ENCODE measurements around the gene MAPK10.

Gene MAPK10

DNA sequence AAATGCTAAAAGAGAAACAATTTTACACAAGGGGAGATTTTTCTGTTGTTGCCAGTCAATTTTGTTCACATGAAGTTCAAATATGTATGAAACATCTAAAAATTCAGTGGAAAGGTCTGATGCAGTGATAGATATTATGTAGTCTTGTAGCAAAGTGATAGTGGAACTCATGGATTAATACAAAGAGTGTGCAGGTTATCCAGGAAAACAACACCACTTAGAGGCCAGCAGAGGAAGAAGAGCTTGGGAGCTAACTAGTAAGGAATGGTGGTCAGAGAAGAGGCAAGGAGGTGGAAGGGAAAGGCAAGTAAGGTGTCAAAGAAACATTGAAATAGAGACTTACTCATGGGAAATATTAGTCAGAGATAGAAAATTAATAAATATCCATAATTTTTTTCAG lies 395.6 kb downstream of the MAPK10 start:
- no peak for DNase-seq

DNA sequence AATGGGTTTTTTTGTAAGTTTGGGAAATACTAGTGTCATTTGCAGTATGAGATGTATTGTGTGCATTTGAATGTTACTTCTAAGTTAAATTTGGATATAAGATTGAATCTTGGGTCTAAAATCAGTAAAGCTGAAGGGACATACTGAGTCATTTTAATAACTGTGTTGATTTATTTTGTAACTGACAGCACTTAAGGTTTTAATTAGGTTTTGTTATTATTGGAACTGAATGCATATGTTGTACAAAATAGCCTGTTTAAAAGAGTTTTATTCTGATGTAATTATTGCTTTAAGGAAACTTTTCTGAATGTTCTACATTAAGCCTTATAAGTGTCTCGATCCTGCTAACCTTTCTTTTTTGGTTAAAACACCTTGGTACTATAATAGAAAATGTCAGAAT lies 396.6 kb downstream of the MAPK10 start:
- no peak for DNase-seq

DNA sequence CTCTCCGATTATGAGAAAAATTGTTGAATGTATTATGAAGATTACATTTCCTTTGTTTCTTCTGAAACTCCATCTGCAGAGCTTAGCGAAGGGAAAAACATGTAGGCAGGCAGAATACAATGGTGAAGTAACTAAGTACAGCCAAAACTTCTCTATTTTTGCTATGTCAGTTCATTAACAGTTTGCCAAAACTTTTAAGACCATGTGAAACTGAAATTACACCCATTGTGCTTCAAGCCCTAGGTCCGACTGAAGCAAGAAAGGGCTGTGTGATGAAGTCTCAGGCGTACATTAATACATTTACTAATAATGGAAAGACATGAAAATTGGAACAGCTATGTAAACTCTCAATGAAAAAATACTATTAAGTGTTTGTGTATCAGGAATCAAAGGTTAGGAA lies 398.0 kb downstream of the MAPK10 start:
- no peak for DNase-seq

DNA sequence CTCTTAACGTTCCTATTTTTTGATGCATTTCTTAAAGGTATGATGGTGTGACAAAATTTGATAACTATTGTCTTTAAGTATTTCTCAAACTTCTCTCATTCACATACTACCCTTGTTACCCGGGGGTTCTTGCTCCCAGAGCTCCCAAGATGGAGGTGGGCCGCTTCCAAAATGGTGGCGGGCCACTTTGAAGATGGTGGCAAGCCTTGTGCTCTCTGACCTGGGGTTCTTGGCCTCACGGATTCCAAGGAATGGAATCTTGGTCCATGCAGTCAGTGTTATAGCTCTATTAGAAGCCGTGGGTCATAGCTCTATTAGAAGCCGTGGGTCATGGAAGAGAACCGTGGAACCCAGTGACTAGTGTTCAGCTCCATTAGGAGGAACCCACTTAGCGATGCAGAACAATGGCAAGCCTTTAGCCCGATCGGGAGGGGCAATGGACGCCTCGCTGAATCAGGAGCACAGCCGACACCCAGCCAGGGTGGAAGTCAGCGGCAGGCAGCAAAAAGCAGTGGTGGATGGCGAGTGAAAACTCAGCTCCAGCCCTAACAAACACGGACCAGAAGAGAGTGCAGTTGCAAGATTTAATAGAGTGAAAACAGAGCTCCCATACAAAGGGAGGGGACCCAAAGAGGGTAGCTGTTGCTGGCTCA lies 403.4 kb downstream of the MAPK10 start:
- no peak for DNase-seq

DNA sequence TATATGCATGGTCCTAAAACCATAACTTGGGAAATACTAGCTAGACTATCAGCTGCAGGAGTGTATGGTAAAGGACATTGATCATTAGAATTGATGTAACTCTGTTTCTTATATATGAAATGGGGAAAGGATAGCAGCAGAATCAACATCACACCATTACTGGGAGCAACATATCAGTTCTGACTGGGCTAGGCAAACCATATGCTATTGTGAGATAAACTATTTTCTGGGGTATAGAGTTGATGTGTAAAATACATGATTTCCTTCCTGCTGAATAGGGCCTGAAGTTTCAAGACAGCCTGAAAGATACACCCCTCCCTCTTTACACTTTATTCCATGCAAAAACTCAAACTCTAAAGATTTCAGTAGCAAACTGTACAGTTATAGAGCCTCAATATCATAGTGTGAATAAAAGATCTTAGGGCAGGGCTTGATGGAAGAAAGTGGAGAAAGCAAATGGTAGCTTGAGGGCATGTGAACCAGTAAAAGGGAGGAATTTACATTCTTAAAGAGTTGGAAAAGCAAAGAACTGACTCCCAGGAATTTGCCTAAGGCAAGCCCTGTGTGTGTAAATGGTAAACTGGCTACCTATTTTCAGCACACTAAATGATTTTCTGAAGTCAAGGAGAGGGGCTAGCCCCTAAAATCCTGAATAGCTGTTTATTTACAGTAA lies 404.1 kb downstream of the MAPK10 start:
- no peak for DNase-seq

DNA sequence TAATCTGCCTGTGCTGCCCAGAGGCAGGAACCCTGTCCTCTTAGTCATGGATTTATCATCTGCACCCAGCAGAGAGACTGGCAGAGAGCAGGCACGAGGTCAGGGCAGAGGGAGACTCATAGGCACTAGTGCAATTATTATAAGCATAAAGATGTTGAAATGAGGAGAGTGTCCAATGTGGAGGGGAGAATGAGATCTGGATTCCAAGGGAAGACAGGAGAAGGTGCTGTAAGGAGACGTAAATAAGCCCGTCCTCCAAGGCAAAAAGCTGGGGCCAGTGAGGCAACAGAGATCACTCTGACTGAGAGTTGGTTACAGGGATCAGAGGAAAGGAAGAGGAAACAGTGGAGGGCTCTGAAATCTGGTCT lies 406.2 kb downstream of the MAPK10 start:
- peak; percentile 22 for DNase-seq

DNA sequence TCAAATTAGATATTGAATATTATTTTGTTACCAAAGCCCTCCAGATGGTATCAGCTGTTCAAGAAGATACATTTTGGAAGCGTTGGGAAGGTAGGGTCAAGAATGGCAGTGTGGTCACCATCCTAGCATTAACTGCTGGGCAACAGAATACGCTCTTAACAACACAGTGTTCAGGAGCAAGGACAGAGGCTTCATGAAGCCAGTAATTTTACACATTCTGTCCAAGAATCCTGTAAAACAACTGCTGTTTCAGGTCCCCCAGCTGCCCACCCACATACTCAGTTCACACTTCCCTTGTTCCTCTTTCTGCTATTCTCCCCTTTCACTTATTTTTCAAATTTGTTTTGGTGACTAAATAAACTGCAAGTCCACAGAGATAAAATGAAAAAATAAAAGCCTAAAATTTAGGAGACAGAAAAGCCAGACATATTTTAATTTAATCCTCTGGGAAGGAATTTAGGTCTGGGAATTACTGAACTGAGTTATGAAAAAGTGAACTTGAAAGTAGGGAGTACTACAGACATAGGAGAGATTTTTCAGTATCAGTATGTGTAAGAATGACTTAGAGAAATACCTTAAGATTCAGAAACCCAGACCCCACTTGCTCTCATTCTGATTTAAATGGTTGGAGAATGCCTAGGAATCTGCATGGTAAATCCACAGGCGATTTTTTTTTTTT lies 406.7 kb downstream of the MAPK10 start:
- peak; percentile 11 for DNase-seq

DNA sequence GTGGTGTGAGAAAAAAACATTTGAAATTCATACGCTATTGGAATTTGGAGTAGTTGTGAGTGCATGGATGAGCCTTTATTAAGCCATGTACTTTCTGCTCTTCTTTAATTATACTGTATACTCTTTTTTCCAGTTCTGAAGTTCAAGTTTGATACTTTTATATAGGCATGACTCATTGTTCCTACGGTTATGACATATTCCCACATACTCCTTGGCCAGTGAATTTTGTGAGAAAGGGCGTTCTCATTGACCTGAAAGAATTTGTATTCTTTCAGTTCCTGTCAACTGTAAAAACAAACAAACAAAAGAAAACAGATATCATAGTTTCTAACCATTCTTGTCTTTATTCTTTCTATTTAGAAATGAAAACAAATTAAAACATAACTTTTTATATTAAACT lies 407.3 kb downstream of the MAPK10 start:
- DNase-seq, result no peak

DNA sequence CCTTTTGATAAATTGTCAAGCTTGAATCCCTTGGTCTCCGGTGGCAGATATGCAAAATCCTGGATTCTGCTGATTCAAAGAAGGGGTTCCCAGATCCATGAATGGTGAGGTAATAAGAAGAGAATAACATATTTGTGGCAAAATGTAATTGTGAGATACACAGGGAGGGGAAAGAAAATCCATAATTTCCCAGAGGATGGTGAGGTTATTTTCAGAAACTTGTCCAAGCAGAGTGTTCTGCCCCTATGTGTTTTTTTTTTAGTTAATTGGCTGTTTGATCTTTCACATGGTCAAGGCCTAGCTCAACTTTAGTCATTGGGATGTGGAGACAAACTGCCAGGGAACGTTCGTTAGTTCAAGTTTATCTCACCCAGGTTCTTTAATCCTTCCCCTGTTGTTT lies 408.8 kb downstream of the MAPK10 start:
- DNase-seq, result no peak

DNA sequence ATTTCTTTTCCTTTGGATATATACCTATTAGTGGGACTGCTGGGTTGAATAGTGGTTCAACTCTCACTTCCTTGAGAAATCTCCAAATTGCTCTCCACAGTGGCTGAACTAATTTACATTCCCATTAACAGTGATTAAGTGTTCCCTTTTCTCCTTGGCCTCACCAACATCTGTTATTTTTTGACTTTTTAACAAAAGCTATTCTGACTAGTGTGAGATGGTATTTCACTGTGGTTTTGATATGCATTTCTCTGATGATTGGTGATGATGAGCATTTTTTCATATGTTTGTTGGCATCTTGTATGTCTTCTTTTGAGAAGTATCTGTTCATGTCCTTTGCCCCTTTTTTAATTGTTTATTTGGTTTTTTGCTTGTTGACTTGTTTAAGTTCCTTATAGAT lies 413.0 kb downstream of the MAPK10 start:
- DNase-seq, result no peak

DNA sequence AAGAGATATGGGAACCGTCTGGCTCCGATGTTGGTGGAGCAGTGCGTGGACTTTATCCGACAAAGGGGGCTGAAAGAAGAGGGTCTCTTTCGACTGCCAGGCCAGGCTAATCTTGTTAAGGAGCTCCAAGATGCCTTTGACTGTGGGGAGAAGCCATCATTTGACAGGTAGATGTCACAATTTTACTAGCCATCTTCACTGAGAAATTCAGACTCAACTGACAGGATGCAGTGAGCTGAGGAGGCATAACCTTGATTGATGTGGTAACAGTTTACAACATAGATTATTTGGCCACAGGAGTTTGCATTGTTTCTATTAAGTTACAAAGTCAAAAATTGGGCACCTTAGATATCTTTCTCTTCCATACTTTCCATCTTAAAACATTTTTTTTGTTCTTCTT lies 417.7 kb downstream of the MAPK10 start:
- DNase-seq, result no peak

DNA sequence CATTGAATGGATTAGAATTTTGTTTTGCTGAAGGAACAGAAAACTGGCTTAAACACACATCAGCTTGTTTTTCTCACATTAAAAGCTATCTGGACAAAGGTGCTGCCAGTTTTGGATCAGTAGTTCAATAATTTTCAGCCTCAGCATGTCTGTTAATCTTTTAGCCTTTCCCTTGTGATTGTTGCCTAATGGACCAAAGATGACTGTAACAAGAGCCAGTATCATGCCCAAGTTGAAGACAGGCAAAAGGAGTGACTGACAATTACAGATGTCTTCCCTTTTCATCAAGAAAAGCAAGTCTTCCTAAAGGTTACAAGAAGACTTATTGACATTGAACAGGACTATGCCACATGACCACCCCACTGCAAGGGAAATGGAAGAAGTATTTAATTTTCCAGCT lies 419.7 kb downstream of the MAPK10 start:
- no peak for DNase-seq

Data from suppressor macrophage treated with lipopolysaccharide for 4 hours (primary cell).